ENCODE results near the gene PHF21B. TPM values are rescaled to one million over a fixed set of nuclear protein-coding genes. Genes with fewer than 3 reads are reported as not detected.
"Not testable (repeated sequence)": the region's sequence is repeated elsewhere in the genome, so short reads cannot be mapped to it uniquely, and the experiment has no call there.

The PHF21B gene
- polyA plus RNA-seq, 3 donors from 2014 or later, result not detected

- peaks cover 5 to 11% (median 8%) of the 10 kb centered on the region in 3 donors for H3K27me3 Mint-ChIP-seq (ENCODE audit: low read depth in 3 of 3)
- H3K27ac Mint-ChIP-seq, DNase-seq, H3K4me3 Mint-ChIP-seq, H3K36me3 Mint-ChIP-seq, H3K4me1 Mint-ChIP-seq: not testable (repeated sequence)
- H3K9me3 Mint-ChIP-seq, result peaks cover 0 to 25% (median 11%) of the 10 kb centered on the region in 6 donors
Observed at GRCh38 chr22:44904492-44905152, 105.2 kb downstream of the PHF21B start.

GRCh38 chr22:44903164-44903563, 106.6 kb downstream of the PHF21B start:
- H3K4me3 Mint-ChIP-seq, DNase-seq, H3K4me1 Mint-ChIP-seq, H3K27ac Mint-ChIP-seq, H3K36me3 Mint-ChIP-seq: not testable (repeated sequence)
- H3K9me3 Mint-ChIP-seq, result peaks cover 0 to 25% (median 11%) of the 10 kb centered on the region in 6 donors
- peaks cover 5 to 11% (median 8%) of the 10 kb centered on the region in 3 donors for H3K27me3 Mint-ChIP-seq (ENCODE audit: low read depth in 3 of 3)

DNA sequence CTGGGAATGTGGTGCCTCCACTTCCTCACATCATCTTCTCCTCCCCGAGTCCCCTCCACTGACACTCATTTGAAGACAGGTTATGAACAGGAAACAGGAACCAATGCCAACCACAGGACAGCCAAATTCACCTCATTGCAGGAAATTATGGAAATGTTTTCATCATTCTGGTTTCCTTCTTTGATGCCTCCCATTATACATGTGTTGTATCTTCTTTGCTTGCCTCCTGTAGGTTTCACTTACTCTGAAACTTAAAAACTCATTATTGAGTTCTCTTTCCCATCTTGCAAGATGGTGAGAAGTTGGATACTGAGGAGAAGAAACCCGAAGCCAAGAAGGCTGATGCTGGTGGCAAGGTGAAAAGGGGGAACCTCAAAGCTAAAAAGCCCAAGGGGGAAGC, 108.5 kb downstream of the PHF21B start:
- H3K36me3 Mint-ChIP-seq, result peaks cover 0 to 3% (median 0%) of the 10 kb centered on the region in 3 donors
- peaks cover 5 to 13% (median 8%) of the 10 kb centered on the region in 3 donors for H3K27me3 Mint-ChIP-seq (ENCODE audit: low read depth in 3 of 3)
- H3K4me3 Mint-ChIP-seq, result no peak overlapping the region
- peaks cover 0 to 25% (median 11%) of the 10 kb centered on the region in 6 donors for H3K9me3 Mint-ChIP-seq
- no peaks in the 10 kb centered on the region for H3K4me1 Mint-ChIP-seq
- DNase-seq, result no peak
- H3K27ac Mint-ChIP-seq, result no peak overlapping the region

GRCh38 chr22:44898236-44898635, 111.6 kb downstream of the PHF21B start:
- Mint-ChIP-seq H3K27ac (no peak overlapping the region), H3K4me1 (no peaks in the 10 kb centered on the region), H3K9me3 (peaks cover 0 to 25% (median 11%) of the 10 kb centered on the region in 6 donors), H3K27me3 (ENCODE audit: low read depth in 3 of 3) (peaks cover 3 to 11% (median 6%) of the 10 kb centered on the region in 3 donors), H3K36me3 (peaks cover 0 to 3% (median 0%) of the 10 kb centered on the region in 3 donors), H3K4me3 (no peak overlapping the region)
- DNase-seq, result no peak

- Mint-ChIP-seq H3K27ac (no peak overlapping the region), H3K27me3 (ENCODE audit: low read depth in 3 of 3) (peaks cover under 1 to 3% (median 2%) of the 10 kb centered on the region in 3 donors), H3K36me3 (no peaks in the 10 kb centered on the region), H3K4me1 (no peaks in the 10 kb centered on the region), H3K4me3 (no peak overlapping the region), H3K9me3 (no peaks in the 10 kb centered on the region)
- DNase-seq, result no peak
Observed at GRCh38 chr22:44895296-44896055, 114.3 kb downstream of the PHF21B start.

DNA sequence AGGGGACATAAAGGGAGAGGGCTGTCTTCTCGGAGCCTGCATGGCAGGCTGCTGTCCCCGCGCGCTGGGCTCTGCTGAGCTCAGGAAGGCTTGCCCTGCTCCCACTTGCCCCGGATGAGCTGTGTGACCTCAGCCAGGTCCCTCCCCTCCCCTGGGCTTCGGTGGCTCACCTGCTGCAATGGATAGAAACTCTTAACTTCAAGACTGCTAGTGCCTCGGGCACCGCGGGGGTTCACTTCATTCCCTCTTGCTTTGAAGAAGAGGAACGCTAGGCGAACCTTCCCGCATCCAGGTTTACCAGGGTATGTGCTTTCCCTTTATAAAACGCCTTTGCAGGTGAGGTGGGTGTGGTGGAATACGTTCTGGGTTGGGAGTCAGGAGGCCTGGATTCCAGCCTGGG, 115.0 kb downstream of the PHF21B start:
- H3K9me3 Mint-ChIP-seq, result no peaks in the 10 kb centered on the region
- no peaks in the 10 kb centered on the region for H3K36me3 Mint-ChIP-seq
- H3K4me1 Mint-ChIP-seq, result no peaks in the 10 kb centered on the region
- H3K27ac Mint-ChIP-seq, result no peak overlapping the region
- H3K4me3 Mint-ChIP-seq, result no peak overlapping the region
- H3K27me3 Mint-ChIP-seq (ENCODE audit: low read depth in 3 of 3), result peaks cover 0 to 6% (median 3%) of the 10 kb centered on the region in 3 donors
- DNase-seq, result no peak

DNA sequence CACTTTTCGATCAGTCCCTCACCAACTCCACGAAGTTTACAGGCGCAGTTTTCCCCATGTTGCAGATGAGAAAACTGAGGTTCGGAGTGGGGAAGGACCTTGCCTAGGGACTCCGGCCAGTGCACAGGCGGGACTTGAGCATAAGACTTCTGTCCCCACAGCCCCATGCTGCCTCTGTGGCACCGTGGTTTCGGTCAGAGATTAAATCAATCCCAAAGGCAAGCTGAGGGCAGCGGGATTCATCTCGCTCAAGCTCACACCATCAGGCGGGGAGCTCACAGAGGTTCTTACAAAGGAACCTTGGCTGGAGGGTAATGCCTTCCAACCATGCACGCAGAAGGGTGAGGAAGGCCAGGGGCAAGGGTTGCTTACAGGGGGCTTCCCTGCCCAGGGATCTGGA, 115.5 kb downstream of the PHF21B start:
- H3K4me3 Mint-ChIP-seq, result no peak overlapping the region

GRCh38 chr22:44893731-44894080, 116.1 kb downstream of the PHF21B start:
- H3K36me3 Mint-ChIP-seq, result no peaks in the 10 kb centered on the region
- H3K4me1 Mint-ChIP-seq, result no peaks in the 10 kb centered on the region
- no peak for DNase-seq
- H3K9me3 Mint-ChIP-seq, result no peaks in the 10 kb centered on the region
- no peak overlapping the region for H3K27ac Mint-ChIP-seq
- H3K4me3 Mint-ChIP-seq, result no peak overlapping the region
- peaks cover 0 to 6% (median 3%) of the 10 kb centered on the region in 3 donors for H3K27me3 Mint-ChIP-seq (ENCODE audit: low read depth in 3 of 3)

More for the DNA sequence above, 115.5 kb downstream of the PHF21B start:
- Mint-ChIP-seq H3K27ac (no peak overlapping the region), H3K9me3 (no peaks in the 10 kb centered on the region), H3K27me3 (ENCODE audit: low read depth in 3 of 3) (peaks cover 0 to 6% (median 3%) of the 10 kb centered on the region in 3 donors), H3K4me1 (no peaks in the 10 kb centered on the region), H3K36me3 (no peaks in the 10 kb centered on the region)
- no peak for DNase-seq

- DNase-seq, result no peak
- H3K4me1 Mint-ChIP-seq, result no peaks in the 10 kb centered on the region
- no peaks in the 10 kb centered on the region for H3K36me3 Mint-ChIP-seq
- H3K9me3 Mint-ChIP-seq, result no peaks in the 10 kb centered on the region
- H3K4me3 Mint-ChIP-seq, result no peak overlapping the region
- peaks cover 0 to 6% (median 3%) of the 10 kb centered on the region in 3 donors for H3K27me3 Mint-ChIP-seq (ENCODE audit: low read depth in 3 of 3)
- H3K27ac Mint-ChIP-seq, result no peak overlapping the region
Observed at GRCh38 chr22:44892803-44893730, 116.7 kb downstream of the PHF21B start.

DNA sequence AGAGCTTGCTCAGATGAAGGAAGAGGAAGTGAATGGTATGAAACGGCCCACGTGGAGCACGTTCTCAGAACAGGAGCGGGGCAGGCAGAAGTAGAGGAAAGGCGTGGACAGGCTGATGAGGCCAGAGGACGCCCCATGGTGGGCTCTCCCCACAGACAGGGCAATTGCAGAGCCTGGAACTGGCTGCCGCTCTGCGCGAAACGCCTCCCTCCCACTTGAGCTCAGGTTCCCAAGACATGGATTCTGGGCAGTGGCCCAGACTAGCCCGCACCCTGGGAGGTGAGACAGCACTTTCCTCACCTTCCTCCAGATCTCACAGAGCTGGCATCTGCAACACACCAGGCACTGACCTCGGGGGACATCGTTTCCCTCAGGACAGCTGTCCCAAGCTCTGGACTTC, 117.6 kb downstream of the PHF21B start:
- no peaks in the 10 kb centered on the region for H3K36me3 Mint-ChIP-seq
- no peaks in the 10 kb centered on the region for H3K9me3 Mint-ChIP-seq
- H3K27ac Mint-ChIP-seq, result no peak overlapping the region
- DNase-seq, result no peak
- peaks cover 0 to 6% (median 3%) of the 10 kb centered on the region in 3 donors for H3K27me3 Mint-ChIP-seq (ENCODE audit: low read depth in 3 of 3)
- H3K4me3 Mint-ChIP-seq, result no peak overlapping the region
- no peaks in the 10 kb centered on the region for H3K4me1 Mint-ChIP-seq

DNA sequence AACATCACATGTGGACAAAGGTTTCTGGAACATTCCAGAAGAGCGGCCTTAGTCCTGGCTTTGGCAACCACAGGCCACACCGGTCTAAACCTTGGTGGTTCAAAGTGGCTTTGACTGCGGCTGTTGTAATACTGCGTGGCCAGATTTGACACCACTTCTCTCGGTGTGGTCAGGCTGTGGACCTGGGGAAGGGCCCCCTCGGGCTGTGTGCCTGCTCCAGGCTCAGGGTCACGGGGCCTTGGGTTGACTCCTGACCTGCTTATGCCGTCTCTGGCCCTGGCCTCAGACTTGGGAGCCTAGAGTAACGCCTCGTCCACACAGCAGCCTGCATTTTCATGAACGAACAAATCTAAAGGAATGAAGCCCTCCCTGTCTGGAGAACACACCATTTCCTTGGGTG, 118.0 kb downstream of the PHF21B start:
- Mint-ChIP-seq H3K4me1 (no peaks in the 10 kb centered on the region), H3K4me3 (no peak overlapping the region), H3K27me3 (ENCODE audit: low read depth in 3 of 3) (peaks cover 0 to 6% (median 3%) of the 10 kb centered on the region in 3 donors), H3K9me3 (no peaks in the 10 kb centered on the region), H3K36me3 (no peaks in the 10 kb centered on the region), H3K27ac (no peak overlapping the region)
- DNase-seq, result no peak

GRCh38 chr22:44891293-44891747, 118.5 kb downstream of the PHF21B start:
- DNase-seq, result no peak
- Mint-ChIP-seq H3K27me3 (ENCODE audit: low read depth in 3 of 3) (peaks cover 0 to 4% (median 3%) of the 10 kb centered on the region in 3 donors), H3K9me3 (no peaks in the 10 kb centered on the region), H3K36me3 (no peaks in the 10 kb centered on the region), H3K4me3 (no peak overlapping the region), H3K27ac (no peak overlapping the region), H3K4me1 (no peaks in the 10 kb centered on the region)

DNA sequence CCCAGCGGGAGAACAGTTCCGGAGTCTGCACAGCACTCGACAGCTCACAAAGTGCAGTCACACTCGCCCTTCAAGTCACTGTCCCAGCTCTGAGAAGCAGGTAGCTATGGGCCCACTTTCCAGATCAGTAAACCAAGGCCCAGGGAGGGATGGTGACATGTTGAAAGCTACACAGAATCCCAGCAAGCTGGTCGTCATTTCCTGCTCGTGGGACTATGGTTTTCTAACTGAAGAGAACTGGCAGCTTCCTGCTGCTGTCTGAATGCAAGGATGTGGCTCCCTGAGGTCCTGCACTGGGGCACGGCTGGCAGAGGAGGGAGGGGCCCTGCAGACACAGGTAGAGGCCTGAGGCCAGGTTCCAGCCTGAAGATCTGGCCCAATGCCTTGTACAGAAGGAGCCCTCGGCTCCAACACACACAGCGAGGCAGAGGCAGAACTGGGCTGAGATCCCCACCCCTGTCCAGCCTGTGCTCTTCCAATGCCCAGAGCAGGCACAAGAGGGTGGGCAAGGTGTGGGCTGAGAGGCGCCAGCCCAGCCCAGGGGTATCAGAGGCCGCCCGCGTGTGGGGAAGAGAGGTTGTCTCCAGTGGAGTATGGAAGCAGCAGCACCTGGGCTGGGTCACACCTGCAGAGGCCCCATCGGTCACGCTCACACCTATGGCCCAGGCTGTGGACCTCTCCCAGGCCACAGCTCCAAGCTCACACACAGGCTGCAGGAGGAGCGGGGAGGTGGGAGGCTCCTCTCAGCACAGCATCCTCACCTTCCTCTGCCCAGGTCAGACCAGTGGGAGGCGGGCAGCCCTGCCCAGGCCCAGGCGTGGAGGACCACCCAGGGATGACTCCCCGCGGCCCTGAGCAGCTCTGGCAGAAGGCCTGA, 119.2 kb downstream of the PHF21B start:
- no peaks in the 10 kb centered on the region for H3K4me1 Mint-ChIP-seq
- H3K36me3 Mint-ChIP-seq, result no peaks in the 10 kb centered on the region
- no peak overlapping the region for H3K4me3 Mint-ChIP-seq
- peaks cover 2 to 4% (median 3%) of the 10 kb centered on the region in 3 donors for H3K27me3 Mint-ChIP-seq (ENCODE audit: low read depth in 3 of 3)
- no peak for DNase-seq
- no peak overlapping the region for H3K27ac Mint-ChIP-seq
- H3K9me3 Mint-ChIP-seq, result no peaks in the 10 kb centered on the region
